Stimulated activated naive CD4-positive, alpha-beta T cell (primary cell): Measurements from ENCODE around the gene CFAP99.
A peak's percentile ranks its signal among the peaks of the same experiment; 100 is the strongest.
"Not testable (repeated sequence)": the region's sequence is repeated elsewhere in the genome, so short reads cannot be mapped to it uniquely, and the experiment has no call there.

Experiments
- DNase-seq, 6 experiments: peaks; one replicate each; lab custom pipeline; 2025; lab: John Stamatoyannopoulos, UW

The CFAP99 gene

DNA sequence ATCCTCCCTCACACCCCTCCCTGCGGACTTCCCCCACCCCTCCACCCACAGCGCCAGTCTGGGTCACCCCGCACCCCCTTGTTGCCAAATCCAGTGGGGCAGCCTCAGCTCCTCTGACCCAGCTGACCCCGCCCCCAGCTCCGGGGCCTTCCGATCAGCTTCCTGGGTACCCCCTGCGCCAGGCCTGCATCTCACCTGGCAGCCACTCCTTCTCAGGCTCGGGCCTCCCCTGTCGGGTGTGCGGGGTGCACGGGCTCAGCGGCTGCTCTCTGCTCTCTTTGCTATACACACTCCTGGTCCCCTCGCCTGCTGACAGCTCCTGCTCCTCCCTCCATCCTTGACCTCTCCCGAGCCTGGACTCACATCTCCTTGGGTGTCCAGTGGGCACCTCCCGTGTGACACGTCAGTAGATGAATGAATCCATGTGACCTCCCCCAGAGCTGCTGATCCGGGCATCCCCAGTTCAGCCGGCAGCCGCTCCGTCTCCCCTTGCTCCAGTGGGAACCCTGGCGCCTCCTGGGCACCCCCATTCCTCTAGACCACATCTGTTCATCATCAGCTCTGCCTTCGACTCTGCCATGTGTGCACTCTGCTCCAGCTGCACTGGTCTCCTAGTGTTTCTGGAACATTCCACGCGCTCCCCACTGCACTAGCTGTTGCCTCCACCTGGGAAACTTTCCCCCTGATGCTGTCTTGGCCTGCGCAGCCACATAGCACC is 9.9 kb downstream of the CFAP99 start:
- no peak for DNase-seq

DNA sequence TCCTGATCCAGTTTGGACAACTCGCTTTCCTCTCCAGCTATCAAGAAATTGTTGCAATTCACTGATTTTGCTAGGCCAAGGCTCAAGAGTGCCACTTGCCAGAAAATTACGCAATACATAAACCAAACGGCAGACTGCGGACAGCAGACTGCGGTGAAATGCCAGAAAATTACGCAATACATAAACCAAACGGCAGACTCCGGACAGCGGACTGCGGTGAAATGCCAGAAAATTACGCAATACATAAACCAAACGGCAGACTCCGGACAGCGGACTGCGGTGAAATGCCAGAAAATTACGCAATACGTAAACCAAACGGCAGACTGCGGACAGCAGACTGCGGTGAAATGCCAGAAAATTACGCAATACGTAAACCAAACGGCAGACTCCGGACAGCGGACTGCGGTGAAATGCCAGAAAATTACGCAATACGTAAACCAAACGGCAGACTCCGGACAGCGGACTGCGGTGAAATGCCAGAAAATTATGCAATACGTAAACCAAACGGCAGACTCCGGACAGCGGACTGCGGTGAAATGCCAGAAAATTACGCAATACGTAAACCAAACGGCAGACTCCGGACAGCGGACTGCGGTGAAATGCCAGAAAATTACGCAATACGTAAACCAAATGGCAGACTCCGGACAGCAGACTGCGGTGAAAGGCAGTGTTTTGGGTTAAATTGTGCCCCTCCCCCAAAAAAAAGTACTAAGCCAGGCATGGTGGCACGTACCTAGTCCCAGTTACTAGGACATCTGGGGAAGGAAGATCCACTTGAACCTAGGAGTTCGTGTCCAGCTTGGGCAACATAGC is 11.4 kb downstream of the CFAP99 start:
- DNase-seq: not testable (repeated sequence)

DNA sequence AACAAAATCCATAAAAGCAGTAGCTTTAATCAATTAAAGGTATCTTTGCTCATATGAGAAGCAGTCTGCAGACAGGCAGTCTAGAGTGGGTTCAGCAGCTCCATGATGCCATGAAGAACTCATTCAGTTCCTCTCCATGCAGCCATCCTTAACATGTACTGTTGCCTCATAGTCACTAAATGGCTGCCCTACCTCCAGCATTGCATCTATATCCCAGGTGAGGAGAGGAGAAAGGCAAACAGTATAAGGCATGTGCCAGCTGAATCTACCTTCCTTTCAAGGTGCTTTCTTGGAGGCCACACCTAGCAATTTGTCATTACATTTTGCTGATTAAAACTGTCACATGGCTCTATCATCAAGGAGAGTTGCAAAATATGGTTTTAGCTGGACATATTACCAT is 13.2 kb downstream of the CFAP99 start:
- no peak for DNase-seq

DNA sequence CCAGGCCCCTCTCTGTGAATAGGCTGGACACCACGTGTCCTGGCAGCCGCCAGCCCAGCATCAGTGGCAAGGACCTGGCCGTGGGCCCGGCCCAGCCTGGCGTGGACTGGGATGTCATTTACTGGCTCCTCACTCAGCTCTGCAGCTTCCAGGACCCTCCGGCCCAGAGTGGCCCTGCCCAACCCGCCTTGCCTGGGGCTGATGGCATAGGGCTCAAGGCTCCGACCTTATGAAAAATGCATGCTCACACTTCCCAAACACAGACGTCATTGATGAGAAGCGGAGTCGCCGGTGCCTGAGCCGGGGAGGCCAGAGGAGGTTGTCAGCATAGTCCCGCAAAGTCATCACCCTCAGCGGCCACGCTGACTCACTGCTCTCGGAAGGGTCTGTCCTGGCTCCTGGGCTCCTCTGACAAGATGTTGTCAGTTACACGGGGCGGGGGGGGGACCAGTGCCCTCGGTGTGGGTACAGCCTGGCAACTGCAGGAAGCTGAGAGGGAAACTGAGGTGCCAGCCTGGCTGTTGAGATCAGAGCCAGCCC is 14.3 kb downstream of the CFAP99 start:
- DNase-seq: no peak

DNA sequence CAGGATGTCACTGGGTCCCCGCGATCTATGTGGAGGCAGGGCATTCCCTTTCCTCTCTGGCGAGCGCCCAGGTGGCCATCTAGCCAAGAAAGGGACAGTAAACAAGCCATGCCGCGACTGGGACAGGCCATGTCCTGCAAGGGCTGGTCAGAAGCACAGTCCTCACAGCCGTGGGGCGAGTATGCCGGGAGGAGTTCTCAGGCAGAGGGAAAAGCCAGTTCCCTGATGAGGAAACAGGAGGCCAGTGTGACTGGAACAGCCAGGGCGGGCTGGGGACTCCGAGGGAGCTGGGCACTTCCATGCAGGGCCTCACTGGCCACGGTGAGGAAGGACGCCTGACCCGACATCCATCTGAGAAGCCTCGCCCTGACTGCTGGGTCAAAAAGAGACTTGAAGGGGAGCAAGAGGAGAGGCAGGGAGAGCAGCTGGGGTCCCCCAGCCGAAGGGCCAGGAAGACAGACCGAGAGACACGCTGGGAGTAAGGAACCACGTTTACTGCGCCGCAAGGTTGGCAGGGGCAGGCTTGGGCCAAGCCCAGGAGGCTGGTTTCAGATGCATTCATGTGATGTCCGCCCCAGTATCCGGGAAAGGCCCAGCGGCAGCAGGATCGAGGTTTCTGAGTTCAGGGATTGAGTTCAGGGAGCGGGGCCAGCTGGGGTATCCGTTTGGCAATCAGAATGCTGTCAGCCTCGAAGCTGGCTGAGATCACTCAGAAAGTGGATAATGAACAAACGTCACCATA is 15.0 kb downstream of the CFAP99 start:
- no peak for DNase-seq

DNA sequence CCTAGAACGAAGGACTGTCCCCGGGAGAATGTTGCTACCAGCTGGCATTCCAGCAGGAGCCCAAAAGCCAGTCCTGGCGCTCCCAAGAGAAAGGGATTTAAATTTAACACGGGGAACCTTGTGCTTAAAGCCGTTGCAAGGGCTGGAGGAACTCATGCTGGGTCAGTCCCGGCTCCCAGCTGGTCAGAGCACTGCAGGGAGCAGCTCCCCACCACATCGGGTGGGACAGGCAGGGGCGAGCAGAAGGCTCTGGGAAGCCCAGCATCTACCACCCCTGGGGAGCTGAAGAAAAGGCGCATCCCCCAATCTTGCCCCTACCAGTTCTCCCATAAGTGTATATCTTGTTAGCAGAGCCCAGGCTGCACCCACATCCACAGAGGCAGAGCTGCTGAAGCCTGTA is 15.7 kb downstream of the CFAP99 start:
- DNase-seq: no peak

DNA sequence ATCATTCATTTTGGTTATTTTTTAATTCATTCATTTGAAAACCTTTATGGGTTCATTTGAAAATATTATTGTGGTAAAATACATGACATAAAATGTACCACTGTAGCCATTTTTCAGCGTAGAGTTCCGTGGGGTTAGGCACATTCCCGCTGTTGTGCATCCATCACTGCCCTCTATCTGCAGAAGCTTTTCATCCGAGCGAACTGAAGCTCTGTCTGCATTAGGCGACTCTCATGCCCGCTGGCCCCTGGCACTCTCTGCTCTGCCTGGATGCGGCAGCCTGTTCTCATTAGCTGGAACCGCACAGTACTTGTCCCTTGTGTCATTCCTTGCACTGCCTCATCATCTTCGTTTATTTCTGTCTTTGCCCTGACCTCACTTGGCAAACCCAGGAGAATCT is 17.5 kb downstream of the CFAP99 start:
- no peak for DNase-seq

DNA sequence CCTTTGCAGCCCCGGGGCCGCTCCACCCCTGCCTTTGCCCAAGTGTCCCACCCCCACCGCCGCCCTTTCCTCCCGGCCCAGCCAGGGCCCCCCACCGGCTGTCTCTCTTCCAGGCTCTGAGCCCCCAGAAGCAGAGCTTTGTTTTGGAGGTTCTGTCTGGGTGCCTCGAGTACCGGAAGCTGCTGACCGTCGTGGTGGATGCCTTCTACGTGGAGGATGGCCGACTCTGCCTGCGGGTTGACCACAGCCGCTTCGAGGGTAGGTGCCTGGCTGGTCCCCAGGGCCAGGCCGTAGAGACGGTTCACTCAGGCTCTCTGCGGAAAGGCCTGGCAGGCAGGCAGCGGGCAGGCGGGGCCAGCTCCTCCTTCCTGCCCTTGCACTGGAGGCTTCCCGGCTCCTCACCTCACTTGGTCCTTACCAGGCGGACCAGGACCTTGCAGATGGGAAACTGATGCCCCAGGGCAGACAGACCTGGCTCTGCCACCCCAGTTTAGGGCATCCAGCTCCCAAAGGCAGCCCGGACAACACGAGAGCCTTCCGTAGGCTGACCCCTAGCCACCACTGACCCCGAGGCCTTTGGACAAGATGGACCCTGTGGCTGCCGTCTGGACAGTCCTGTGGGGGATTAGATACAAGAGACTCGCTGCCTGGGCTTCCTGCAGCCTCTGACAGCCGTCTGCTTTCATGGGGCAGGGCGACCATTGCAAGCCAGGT is 18.2 kb downstream of the CFAP99 start:
- no peak for DNase-seq

DNA sequence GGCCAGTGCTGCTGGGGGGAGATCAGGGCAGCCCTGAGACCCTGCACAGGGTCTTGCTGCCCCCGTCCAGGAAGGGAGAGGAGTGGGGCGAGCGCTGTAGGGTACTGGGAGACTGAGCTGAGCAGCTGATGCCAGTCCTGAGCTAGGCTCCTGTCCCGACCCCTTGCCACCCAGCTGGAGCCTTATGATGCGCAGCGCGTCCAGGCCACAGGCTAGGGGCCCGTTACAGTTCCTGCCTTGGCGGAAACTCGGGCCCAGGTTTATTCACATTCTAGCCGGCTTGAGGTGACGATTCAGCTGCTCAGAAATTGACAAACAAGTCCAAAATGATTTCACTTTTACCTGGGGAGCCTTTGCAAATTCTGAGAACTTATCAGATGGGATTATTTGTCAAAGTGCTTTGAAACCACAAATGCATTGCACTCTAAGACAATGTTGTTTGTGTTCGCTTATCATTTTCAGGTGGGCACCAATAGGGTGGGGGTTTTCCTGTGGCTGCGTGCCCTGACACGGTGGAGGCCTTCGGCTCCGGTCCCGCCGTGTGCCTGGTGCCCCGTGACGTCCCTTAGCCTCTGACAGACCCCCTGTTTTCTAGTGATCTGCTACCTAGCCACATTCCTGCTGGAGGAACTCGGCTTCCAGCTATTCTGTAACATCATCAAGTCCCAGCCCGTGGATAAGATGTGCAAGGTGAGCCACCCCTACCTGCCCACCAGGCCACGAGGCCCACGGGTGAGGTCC is 18.9 kb downstream of the CFAP99 start:
- DNase-seq: no peak

DNA sequence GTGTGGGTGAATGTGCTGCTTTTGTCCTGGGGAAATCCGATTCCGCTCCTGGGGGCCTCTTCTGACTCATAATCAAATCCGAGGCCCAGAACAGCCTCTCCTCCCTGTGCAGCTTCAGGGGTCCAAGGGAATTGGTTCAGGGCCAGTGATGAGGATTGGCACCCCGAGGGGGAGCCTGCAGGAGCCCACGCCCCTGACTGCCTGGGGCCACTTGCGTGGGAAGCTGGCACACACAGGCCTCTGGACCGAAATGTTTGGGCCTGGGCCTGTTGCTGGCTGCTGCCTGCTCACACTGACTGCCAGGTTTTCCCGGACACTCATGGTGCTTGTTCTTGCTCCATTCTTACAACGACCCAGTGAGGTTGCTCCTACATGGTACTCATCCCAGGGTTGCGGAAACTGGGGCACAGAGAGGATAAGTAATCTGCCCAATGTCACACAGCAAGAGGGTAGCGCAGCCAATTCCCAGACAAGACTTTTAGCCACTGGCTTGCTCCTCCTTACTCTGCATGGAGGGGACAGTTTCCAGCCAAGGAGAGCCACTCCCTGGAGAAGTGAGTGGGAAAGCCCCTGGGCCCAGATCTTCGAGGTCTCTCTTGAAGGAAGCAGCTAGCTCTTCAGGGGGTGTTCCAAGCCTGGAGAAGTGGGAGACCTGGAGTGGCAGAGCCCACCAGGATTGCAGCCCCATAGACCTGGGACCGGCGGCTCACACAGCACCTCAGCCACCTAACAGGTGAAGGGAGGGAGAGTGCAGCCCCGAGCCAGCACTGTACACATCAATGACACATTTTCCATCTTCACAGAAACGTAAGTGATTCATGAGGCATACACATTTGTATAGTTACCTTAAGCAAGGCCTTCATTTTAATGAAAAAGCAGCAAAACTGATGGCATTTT is 20.3 kb downstream of the CFAP99 start:
- no peak for DNase-seq

DNA sequence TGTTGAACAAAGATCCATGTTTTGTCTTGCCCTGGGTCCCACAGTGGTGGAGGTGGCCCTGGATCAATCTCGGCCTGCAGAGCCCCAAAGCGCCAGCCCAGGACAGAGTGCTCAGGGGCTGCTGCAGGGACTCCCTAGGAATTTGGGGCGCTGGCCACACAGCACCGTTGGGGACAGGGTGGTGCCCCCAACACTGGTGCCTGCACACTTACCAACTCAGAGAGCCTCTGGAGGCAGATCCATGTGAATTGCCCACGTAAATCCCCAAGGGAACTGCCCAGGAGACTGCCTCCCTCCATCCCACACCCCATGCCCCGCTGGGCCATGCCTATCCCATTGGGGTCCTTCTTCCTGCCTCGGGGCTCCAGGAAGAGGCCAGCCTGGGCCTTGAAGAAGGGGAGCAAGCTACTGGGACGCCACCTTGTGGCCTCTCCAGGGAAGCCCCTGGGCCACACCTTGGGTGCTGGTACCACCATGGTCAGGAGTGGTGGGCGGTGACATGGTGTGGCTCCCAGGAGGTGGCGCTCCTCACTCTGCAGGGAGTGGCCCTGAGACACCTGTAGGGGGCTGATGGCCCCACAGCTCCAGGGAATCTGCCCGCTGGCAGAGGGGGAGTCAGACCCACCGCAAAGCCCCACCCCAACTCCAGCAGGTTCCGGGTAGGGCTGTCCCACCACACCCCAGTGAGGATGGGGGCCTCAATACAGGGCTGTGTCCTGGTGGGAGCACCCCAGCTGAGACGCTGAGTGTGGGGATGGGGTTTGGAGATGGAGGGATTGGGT is 22.8 kb downstream of the CFAP99 start:
- DNase-seq: peak; percentile 30 to 61 (median 52)

DNA sequence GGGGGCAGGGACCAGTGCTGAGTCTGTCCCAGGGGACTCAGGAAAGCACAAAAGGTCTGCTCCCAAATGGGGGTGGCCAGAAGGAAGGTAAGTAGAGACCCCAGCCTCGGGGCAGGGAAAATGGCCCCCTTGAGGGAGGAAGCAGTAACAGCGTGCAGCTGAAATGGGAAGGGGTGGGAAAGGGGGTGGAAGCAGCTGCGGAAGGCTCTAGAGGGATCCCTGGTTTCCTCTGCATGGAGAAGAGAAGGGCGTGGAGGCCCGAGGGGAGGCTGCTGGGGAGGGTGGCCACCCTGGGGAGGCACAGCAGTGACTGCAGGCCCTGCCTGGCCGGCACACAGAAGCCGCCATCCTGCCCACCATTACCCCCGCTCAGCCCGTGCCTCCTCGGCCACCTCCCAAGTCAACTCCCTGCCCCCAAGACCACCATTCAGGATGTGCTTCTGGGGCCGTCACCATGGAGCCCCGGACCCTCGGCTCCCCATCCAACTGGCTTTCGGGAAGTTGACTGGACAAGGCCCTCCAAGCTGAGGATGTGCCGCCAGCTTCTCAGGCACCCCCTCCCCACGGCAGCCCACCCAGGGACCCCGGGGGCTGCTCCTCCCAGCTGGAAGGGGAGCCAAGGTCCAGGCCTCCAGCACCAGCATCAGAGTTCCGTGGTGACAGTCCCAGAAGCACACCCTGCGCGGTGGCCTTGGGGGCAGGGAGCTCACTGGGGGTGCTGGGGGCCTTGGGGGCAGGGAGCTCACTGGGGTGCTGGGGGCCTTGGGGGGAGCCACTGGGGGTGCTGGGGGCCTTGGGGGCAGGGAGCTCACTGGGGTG is 23.6 kb downstream of the CFAP99 start:
- DNase-seq: no peak

DNA sequence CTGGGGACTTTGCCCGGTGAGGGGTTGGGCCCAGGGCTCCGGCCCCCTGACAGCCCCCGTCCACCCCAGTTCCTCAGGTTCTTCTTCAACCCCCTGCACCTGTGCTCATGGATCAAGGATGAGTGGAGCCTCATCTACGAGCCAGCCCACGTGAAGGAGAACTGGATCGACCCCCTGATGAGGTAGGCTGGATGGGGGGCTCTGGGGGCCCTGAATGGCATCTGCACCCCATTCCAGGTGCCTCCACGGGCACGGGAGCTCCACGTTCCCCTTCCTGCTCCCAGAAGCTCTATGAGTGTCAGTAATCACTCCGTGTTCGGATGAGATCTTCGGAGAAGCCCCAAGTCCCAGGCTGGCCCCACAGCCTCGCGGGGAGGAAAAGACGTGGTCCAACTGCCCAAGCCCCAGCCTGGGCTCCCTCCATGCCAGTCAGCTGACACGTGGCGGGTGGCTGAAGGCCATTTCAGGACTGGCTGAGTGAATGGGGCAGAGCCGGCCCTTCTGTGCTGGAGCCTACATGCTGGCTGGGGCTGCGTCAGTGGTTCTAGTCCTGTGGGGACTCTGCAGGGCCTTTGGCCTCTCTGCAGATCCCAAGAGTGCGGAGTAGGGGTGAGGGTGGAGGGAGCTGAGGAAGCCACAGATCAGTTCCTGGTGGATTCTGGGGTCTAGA is 24.4 kb downstream of the CFAP99 start:
- DNase-seq: no peak

DNA sequence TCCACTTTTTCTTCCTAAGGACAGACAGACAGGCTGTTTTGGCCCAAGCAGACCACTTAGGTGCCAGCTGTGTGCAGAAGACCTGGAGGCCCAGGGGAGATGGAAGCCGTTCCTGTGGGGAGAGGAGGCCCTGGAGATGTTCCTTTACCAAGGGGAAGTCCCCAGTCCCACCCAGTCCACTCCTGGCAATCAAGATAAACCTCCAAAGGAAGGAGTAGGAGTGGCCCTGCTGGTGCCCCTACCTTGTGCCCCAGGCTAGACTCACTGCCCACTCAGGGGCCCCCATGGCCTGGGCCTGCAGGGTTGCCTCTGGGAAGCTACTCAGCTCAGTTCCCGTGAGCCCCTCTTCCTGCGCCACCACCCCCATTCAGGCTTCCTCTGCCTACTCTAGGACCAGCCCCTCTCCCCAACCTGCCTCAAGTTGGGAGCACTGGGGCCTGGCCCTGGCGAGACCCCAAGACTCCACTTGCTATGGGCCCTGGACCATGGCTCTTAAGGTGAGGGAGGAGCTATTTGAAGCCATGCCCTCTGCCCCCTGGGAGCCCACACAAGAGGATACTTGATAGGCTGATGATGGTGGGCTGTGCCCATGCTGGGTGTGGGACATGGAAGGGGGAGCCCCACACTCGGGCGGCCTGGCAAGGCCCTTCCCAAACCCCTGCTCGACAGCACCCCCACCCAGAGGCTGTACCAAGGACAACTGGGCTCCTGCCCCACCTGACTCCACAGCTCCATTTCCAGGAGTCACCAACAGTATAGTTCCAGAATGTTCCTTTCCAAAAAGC is 25.4 kb downstream of the CFAP99 start:
- DNase-seq: no peak

DNA sequence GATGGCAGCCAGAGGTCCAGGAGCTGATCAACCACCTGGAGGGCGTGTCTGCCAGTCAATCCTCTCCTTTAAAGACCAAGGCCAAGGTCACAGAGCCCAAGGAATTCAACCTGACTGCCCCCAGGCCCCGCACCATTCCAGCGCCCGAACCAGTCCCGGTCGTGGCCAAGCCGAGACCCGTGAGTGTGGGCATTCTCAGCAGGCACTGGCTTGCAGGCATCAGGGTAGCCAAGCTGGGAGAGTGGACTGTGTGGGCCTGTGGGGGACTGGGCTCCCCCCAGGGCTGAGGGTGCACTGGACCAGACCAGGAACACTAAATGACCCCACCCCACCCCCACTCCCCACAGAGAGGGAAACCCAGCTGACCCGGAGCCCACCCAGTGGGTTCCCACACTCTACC is 26.4 kb downstream of the CFAP99 start:
- no peak for DNase-seq

DNA sequence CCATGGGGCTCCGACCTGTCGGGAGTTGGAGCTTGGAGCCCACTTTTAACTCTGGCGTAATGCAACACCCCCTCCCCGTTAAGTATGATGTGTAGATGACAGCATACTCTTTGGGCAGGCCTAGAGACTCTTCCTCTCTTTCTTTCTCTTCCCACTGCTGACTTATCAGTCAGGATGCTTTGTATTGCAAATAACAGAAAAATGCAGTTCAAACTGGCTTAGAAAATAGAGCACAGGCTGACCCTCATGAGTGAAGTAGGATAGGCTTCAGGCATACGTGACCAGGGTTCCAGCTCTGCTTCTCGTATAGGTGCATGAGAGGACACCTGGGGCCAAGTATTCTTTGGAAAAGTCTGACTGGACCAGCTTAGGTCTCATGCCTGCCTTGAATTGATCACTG is 26.8 kb downstream of the CFAP99 start:
- DNase-seq: no peak
